Mammary epithelial cell (primary cell): ENCODE data around the gene MMP28.

Experiments used
- CTCF ChIP-seq, 2 donors: IDR thresholded peaks in 1 of 2; conservative IDR thresholded peaks in 1 of 2; 2 replicates each; pipeline ENCODE4 v1.5.1; 2011 to 2012; ENCODE audit warnings: inconsistent platforms in 2 of 2, low read length in 2 of 2, mild to moderate bottlenecking in 2 of 2, control low read depth in 1 of 2, low read depth in 1 of 2; ENCODE audit not compliant: insufficient read depth in 1 of 2; ENCODE audit errors: extremely low read depth in 1 of 2
- EZH2 ChIP-seq: IDR thresholded peaks from 2 replicates; pipeline ENCODE4 v1.6.1; 2012; ENCODE audit warnings: low read length, inconsistent platforms, borderline replicate concordance

GRCh38 chr17:35743626-35744328 lies 51.7 kb downstream of the MMP28 start:
- TF ChIP-seq CTCF (conservative IDR thresholded peaks at IDR 0.05 in 1 of 2, IDR thresholded peaks at IDR 0.05 in 1 of 2; ENCODE audit: extremely low read depth in 1 of 2, insufficient read depth in 1 of 2, low read depth in 1 of 2, low read length in 2 of 2): no peak
- TF ChIP-seq EZH2: no peak
